ENCODE measurements around the gene HOXD12. TPM values are rescaled to one million over a fixed set of nuclear protein-coding genes. Genes with fewer than 3 reads are reported as not detected.

Gene HOXD12
- total RNA-seq, 1 donor from 2014 or later = not detected

DNA sequence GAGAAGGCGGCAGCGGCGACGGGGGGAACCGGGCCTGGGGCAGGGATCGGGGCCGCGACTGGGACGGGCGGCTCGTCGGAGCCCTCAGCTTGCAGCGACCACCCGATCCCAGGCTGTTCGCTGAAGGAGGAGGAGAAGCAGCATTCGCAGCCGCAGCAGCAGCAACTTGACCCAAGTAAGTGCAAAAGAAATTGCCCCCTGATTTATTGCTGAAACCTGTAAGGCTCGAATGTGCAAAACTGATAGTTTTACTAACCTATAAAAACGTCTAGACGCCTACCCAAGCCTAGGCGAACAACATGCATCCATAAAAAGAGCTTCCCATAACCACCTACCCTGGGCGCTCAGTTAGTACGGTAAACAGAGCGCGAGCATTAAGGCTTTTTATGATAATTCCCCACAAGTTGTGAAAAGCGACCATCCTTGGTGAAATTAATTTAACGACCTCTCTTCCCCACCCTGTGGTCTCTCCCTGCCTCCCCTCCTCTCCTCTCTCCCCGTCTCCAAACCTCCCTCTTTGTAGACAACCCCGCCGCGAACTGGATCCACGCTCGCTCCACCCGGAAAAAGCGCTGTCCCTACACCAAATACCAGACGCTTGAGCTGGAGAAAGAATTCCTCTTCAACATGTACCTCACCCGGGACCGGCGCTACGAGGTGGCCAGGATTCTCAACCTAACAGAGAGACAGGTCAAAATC, 24.0 kb downstream of the HOXD12 start:
- H3K27ac ChIP-seq = no peak overlapping the region
- H3K4me3 ChIP-seq = peak overlapping the region; percentile 41
- peaks cover 98% of the 10 kb centered on the region for H3K27me3 ChIP-seq (ENCODE audit: low read depth)
- intact Hi-C loops (cut with DNase I) = no loop called here
- no peak for DNase-seq
- peaks cover 14% of the 10 kb centered on the region for H3K4me1 ChIP-seq
- ATAC-seq = no peak
- TF ChIP-seq, protein P1, sequence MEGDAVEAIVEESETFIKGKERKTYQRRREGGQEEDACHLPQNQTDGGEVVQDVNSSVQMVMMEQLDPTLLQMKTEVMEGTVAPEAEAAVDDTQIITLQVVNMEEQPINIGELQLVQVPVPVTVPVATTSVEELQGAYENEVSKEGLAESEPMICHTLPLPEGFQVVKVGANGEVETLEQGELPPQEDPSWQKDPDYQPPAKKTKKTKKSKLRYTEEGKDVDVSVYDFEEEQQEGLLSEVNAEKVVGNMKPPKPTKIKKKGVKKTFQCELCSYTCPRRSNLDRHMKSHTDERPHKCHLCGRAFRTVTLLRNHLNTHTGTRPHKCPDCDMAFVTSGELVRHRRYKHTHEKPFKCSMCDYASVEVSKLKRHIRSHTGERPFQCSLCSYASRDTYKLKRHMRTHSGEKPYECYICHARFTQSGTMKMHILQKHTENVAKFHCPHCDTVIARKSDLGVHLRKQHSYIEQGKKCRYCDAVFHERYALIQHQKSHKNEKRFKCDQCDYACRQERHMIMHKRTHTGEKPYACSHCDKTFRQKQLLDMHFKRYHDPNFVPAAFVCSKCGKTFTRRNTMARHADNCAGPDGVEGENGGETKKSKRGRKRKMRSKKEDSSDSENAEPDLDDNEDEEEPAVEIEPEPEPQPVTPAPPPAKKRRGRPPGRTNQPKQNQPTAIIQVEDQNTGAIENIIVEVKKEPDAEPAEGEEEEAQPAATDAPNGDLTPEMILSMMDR (IDR thresholded peaks at IDR 0.05) = no peak
- H3K36me3 ChIP-seq = no peaks in the 10 kb centered on the region
- H3K9me3 ChIP-seq = no peaks in the 10 kb centered on the region

DNA sequence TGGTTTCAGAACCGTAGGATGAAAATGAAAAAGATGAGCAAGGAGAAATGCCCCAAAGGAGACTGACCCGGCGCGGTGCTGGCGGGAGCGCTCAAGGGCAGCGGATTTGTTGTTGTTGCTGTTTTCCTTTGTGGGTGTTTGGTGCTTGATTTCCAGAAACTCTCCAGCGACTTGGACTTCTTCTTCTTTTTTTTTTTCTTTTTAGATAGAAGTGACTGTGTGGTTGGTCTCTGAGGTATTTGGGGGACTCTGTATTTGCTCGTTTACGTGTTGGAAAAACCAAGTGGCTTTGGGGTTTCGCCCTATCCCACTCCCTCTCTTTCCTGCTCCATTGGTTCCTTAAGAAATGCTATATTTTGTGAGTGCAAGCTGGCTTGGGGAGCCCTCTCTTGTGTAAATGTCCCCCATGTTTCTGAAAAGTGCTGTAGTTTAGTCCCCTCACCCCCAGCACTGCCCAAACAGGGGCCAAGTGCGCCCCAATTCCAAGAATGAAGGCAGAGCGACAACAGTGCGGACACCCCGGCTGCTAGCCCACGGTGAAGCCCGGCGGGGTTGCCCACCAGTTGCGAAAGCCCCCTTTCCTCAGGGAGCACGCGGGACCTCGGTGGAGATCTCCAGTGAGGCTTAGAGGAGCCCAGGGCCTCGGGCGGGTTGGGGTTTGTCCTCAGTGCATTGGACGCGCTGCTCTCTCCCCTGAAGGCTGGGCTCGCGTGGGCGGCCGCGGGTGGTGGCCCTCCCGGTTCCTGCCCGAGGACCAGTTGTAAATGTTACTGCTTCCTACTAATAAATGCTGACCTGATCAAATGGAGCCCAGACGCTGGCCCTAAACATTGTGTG, 24.7 kb downstream of the HOXD12 start:
- no peak overlapping the region for H3K27ac ChIP-seq
- peaks cover 22% of the 10 kb centered on the region for H3K4me1 ChIP-seq
- TF ChIP-seq, protein P1 (IDR thresholded peaks at IDR 0.05) = no peak
- intact Hi-C loops (cut with DNase I) = no loop called here
- no peaks in the 10 kb centered on the region for H3K36me3 ChIP-seq
- DNase-seq (no peak), ATAC-seq (no peak)
- peaks cover 98% of the 10 kb centered on the region for H3K27me3 ChIP-seq (ENCODE audit: low read depth)
- H3K9me3 ChIP-seq = no peaks in the 10 kb centered on the region
- no peak overlapping the region for H3K4me3 ChIP-seq

DNA sequence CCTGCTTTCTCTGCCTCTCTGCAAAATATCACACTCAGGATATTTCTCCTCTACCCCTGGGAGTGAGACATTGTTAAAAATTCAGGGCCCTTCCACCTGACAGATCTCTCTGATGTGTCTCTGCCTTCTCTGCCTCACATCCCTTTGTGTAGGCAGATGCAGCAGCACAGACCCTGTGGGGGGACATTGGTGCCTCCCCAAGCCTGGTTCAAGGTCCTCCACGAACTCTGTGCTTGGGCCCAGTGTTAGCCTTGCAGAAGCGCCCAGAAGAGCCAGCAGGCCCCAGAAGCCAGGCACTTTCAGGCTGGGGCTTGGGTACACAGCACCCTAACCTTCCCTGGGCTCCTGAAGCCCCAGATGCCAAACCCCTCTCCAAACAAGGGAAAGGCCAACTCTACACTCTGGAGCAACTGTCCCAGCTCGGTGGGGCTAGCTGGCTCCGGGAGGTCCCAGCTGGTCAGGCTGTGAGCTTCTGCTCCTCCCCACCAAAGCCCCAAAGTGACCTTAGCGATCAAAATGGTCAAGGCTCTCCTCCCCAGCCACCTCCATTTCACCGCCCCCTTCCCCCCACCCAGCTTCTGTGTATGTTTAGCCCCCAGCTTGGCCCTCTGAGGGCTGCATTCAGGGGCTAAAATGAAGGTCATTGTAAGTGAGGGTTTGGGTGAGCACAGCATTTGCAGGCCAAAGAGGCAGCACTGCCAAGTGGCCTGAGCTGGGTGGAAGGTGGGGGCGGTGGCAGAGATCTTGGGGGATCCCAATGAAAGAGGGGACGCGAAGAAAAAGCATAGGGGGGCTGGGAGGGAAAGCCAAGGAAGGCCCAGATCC, 25.6 kb downstream of the HOXD12 start:
- intact Hi-C loops (cut with DNase I) = loop anchor here (5.0 kb wide), 2 partner anchors 512 to 527 kb away; no protein-coding TSS in a partner anchor
- Histone ChIP-seq H3K27me3 (ENCODE audit: low read depth) (peaks cover 96% of the 10 kb centered on the region), H3K4me1 (peaks cover 26% of the 10 kb centered on the region), H3K27ac (no peak overlapping the region), H3K4me3 (no peak overlapping the region), H3K9me3 (no peaks in the 10 kb centered on the region), H3K36me3 (no peaks in the 10 kb centered on the region)
- no peak for DNase-seq
- ATAC-seq = no peak
- TF ChIP-seq, protein P1 (IDR thresholded peaks at IDR 0.05) = no peak

DNA sequence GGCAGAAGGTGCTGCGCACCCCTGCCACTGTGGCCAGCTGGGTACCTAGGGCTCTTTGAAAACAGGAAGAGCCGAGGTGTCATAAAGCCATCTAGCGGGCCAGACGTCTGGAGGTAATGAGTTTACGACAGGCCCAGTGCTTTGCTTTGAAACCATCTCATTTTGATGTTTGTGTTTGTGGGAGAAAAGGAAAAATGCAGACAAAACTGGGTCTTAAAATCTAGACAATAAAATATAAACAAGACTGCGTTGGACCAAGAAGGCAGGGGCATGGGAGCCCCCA, 26.1 kb downstream of the HOXD12 start:
- intact Hi-C loops (cut with DNase I) = loop anchor here (5.0 kb wide), 2 partner anchors 512 to 527 kb away; no protein-coding TSS in a partner anchor
- H3K27ac ChIP-seq = no peak overlapping the region
- DNase-seq = no peak
- H3K9me3 ChIP-seq = no peaks in the 10 kb centered on the region
- no peaks in the 10 kb centered on the region for H3K36me3 ChIP-seq
- H3K4me1 ChIP-seq = peaks cover 26% of the 10 kb centered on the region
- TF ChIP-seq, protein P1 (IDR thresholded peaks at IDR 0.05) = no peak
- no peak overlapping the region for H3K4me3 ChIP-seq
- peaks cover 96% of the 10 kb centered on the region for H3K27me3 ChIP-seq (ENCODE audit: low read depth)
- ATAC-seq = no peak
